Iris pigment epithelial cell (primary cell): ENCODE data around the gene SNAPC4.
"Not testable (repeated sequence)": the region's sequence is repeated elsewhere in the genome, so short reads cannot be mapped to it uniquely, and the experiment has no call there.

Experiments
- DNase-seq: peaks from one replicate; pipeline ENCODE4 v3.0.0-alpha.2; 2011; ENCODE audit warnings: low read depth

The SNAPC4 gene

DNA sequence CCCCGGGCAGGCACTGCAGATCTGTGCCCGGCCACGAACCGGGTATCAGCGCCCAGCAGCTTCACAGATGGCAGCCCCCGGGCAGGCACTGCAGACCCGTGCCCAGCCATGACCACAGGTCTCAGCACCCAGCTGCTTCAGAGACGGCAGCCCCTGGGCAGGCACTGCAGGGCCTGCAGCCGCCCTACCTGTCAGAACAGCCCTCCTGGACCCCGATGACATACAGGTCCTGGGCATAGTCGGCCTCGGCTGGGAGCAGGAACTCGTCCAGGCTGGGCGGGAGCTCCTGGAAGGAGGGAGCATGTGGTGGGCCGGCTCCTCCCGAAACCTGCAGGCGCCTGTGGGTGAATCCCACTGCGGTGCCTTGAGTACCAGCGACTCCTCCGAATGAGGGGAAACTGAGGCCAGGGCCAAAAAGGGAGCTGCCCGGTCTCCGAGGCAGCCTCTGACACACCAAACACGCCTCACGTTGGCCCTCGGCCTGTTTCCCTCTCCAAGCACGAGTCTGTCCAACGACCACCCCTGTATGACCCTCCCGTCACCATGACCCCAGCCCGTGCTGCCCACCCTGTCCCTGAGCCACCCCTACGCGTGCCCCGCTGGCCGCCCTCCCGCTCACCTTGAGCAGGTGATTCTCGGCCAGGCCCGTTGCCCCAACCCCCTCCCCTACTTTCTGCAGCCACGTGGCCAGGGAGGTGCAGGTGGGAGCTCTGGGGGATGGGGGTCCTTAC lies 34.0 kb upstream of the SNAPC4 start:
- no peak for DNase-seq

DNA sequence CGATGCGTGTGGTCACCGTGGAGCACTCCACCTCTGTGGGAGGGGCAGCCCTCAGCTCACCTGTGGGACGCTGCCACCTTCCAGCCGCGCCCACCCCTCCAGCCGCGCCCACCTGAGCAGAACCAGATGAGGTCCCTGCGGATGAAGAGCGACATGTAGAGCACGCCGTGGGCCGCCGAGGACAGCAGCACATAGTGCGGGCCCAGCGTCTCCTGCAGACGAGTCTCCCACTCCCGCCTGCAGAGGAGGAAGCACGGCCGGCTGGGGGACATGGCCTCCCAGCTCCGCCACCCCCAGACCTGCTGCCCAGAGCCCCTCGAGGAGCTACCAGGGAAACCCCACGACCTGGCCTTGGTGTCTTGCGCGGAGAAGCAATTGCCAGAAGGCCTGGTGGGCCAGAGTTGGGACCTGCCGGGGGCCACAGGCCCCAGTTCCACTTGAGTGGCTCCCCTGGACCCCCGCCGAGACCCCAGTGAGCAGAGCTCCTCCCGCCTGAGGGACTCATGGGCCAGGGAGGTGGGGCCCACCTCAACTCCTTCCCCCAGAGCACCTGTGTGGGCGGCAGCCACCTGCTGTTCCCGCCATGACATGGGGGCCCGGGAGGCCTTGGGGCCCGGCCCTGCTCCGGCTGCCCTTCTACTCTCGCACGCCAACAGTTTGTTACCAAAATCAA lies 33.2 kb upstream of the SNAPC4 start:
- DNase-seq, result no peak

DNA sequence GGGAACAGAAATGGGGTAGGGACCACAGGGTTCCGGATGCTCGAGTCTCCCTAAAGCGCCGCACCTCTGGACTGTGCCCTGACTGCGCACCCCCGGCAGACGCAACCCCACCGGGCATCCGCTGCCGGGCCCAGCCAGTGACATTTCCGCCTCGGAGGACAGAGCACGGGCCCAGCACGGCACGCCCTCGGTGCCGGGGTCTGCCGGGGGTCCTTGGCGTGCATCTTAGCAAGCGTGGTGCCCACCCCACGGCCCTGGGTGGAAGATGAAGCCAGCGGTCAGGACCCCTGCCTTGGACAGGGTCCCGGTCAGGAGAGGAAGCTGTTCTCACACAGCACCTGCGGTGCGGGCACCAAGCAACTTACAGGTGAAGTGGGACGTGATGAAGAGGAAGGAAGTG lies 32.6 kb upstream of the SNAPC4 start:
- DNase-seq, result no peak

DNA sequence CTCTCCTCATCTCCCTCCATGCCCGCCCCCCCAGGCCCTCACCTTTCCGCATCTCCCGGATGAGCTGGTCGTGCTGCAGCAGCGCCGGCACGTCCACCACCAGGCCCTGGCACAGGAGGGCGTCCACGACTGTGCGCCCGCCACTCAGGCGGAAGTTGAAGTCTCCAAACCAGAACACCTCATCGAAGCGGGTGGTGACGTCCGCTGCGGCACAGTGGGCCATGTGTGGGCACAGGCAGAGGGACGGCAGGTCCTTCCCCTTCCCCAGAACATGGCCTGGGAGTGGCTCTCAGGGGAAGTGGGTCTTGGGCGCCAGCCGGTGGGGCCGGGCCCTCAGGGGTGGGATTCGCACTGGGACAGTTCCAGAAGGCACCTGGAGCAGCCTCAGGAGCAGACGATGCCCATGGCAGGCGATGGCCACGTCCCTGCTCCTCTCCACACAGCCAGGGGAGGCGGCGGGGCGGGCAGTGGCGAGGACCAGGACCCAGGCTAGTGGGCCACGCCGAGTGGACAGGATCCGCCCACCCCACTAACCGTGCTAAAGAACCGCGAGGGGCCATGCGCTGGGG lies 31.9 kb upstream of the SNAPC4 start:
- DNase-seq, result no peak

DNA sequence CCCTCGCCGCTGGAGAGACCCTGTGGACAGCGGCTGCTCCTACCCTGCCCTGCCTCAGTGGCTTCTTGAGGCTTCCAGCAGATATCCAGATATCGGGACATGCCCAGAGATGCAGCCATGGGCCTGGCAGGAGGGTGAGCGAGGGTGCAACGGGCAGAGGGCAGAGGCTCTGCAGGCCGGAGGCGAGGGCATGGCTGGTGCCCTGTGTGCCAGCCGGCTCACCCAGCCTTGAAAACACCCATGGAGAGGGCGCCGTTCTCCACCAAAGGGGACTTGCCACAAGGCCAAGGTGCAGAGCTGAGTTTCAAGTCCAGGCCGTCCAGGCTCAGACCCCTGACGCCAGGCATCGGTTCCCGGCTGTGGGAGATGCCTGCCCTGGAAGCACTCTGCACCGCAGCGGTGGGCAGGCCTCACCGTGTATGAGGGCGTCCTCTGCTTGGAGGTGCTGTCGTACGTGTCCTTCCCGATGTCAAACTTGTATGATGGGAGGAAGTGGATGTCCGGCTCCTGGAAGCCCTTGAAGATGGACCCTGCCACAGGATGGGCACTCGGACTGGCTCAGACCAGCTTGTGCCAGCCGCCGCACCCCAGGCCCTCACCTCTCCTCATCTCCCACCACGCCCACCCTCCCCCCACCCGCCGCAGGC lies 30.7 kb upstream of the SNAPC4 start:
- no peak for DNase-seq

DNA sequence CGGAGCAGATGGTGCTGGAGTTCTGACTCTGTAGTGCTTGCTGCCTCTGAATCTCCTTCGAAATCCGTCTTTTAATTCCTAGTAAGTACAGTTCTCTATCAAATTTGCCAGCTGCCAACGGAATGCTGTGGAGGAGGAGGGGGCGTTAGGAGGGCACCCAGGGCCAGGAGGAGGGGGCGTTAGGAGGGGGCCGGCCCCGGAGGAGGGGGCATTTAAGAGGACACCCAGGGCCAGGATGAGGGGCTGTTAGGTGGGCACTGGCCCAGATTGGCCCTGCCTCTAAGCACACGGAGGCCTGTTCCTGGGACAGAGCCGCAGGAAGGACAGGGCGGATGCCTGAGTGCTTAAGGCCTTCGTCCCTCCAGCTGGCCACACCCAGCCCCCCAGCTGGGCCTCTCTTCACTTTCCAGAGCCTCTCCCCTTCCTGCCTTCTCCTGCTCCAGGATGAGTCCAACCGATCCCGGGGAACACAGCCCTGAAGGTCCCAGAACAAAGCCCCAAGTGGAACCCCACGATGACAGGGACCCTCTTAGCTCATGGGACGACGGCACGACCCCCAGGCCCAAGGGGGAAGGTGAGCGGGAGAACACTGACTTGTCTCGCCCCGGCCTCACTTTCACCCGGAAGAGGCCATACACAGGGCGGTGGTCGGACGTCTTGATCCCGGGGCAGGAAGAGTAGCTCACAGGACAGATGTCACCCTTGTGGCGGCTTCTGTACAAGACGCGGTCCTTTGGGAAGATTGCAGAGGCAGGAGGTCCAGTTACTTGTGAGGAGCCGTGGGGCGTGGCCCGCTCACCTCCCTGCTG lies 29.9 kb upstream of the SNAPC4 start:
- no peak for DNase-seq

DNA sequence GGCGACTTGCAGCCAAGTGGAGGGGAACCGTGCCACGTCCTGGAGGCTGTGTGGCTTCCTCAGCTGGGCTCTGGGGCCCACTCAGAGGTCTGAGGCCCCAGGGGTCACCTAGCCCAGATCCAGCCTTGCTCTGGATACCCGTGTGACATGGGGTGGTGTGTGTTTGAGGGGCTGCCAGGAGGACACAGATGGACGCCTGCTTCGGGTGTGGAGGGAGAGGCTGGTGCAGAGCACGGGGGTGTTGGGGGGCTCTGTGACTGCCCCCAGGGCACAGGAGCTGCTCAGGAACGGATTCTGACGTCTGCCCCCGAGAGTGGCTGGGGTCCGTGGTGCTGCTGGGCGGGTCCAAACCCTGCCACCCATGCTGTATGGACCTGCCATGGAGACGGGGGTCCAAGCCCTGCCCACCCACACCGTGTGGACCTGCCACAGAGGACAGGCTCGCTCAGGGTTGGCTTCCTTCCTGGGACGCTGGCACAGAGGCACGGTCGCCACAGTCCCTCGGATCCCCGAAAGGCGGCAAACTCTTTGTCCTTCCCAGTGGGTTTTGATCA lies 29.2 kb upstream of the SNAPC4 start:
- no peak for DNase-seq

DNA sequence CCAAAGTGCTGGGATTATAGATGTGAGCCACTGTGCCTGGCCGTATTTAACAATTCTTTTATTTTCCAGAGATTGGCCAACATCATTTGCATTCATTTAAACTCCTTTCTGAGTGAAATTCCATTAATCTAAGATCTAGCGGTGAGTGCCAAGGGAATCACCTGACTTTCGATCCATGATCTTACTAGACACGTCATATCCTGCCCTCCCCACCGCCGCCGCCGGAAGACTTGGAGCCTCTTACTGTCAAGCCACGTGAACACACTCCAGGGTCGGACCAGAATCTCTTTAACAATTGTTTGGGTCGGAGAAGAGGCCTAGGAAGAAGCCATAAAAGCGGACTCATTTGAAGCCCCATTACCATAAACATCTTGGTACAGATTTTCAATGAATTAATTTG lies 26.8 kb upstream of the SNAPC4 start:
- no peak for DNase-seq

DNA sequence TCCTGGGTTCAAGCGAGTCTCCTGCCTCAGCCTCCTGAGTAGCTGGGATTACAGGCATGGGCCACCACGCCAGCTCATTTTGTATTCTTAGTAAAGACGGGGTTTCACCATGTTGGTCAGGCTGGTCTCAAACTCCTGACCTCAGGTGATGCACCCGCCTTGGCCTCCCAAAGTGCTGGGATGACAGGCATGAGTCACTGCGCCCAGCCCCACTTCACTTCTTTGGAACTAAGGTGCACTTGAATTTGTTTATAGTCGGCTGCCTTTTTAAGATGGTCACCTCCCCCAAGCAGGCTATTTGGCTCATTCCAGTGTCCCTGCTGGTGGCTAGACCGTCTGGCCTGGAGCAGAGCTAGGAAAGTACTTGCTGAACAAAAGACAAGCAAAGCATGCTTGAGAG lies 25.4 kb upstream of the SNAPC4 start:
- not testable (repeated sequence) for DNase-seq

DNA sequence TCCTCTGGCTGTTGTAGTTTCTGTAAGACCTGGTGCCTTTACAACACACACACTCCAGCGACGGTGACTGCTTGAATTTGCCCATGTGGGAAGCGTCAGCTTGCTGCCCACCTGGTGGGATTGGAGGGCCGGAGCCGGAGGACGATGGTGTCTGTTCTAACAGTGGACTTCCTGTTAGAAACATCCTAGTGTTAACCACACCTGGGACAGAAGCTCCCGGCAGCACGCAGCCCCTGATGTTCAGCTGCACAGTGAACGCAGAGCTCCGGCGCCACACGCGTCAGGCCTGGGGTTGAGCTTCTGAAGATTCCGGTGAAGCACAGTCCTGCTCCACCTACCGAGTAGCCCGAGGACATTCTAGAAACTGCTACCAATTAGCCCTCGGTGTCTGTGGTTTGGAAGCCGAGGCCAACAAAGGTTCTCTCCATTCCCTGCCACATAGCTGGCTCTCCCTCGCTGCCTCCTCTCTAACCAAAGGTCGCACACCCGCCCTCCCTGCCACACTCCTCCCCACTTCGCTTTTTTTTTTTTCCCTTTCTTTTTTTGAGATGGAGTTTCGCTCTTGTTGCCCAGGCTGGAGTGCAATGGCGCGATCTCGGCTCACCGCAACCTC lies 24.9 kb upstream of the SNAPC4 start:
- DNase-seq, result no peak

DNA sequence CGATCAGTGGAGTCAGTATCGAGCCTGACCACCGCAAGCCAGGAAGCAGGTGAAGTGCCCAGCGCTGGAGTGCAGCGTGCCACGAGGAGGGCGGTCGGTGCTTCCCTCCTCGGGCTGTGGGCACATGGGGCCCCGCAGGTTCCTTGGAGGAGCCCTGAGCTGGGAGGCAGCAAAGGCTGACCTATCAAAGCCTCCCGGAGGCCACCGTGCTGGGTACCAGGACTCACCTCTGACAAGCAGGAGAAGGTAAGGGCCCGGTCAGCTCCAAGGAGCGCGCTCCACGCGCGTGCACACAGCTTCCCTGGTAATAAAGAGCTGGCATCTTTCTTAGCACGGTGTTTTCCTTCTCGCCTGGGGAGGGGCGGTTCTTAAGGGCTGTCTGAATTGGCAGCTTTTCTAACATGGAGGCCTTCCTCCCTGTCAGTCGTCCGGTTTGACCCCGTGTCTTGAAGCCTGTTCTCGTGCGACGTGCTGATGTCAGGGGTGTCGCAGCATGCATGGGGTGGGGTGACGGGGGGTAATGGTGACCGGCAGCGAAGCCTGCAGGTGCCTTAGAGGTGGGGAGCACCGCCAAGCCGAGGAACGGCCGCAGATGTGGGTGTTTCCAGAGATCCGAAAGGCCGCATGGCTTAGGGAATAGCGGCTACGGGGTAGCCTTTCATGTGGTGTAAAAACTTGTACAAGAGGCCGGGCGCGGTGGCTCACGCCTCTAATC lies 23.6 kb upstream of the SNAPC4 start:
- DNase-seq, result no peak

DNA sequence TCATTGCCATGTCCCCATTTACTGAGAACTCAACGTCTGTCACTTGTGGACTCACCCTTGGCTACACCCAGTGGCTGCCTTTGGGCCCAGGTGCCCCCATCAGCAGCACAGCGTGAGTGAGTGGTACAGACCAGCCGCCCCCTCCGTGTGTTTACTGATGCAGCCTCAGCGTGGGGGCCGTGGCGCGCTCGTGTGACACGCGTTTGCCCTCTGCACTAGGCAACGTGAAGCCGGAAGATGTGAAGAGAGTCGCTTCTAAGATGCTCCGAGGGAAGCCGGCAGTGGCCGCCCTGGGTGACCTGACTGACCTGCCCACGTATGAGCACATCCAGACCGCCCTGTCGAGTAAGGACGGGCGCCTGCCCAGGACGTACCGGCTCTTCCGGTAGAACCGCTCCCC lies 22.9 kb upstream of the SNAPC4 start:
- no peak for DNase-seq

DNA sequence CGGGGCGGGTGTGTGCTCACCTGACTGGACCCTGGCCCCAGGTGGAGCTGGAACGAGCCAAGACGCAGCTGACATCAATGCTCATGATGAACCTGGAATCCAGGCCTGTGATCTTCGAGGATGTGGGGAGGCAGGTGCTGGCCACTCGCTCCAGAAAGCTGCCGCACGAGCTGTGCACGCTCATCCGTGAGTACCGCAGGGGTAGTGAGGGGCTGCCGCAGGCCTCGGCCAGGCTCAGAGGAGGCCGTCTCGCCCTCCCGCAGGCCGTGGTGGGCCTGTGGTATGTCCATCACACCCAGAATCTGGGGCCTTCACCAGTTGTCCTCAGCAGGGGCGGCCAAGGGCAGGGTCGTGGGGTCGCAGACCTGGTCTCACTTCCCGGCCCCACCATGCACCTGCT lies 21.8 kb upstream of the SNAPC4 start:
- no peak for DNase-seq

DNA sequence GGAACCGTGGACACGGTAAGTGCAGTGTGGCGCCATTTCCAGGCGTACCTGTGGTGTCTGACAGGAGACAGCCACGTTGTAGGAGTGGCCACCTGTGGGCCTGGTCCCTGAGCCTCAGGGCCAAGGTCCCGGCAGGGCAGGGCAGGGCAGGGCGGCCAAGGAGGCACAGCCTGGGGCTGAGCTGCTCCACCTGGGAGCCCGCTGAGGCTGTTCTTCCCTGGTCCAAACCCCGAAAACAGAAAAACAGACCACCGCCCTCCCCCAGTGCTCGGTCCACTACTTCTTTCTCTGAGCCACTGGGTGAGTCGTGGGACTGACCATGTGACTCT lies 19.1 kb upstream of the SNAPC4 start:
- no peak for DNase-seq

DNA sequence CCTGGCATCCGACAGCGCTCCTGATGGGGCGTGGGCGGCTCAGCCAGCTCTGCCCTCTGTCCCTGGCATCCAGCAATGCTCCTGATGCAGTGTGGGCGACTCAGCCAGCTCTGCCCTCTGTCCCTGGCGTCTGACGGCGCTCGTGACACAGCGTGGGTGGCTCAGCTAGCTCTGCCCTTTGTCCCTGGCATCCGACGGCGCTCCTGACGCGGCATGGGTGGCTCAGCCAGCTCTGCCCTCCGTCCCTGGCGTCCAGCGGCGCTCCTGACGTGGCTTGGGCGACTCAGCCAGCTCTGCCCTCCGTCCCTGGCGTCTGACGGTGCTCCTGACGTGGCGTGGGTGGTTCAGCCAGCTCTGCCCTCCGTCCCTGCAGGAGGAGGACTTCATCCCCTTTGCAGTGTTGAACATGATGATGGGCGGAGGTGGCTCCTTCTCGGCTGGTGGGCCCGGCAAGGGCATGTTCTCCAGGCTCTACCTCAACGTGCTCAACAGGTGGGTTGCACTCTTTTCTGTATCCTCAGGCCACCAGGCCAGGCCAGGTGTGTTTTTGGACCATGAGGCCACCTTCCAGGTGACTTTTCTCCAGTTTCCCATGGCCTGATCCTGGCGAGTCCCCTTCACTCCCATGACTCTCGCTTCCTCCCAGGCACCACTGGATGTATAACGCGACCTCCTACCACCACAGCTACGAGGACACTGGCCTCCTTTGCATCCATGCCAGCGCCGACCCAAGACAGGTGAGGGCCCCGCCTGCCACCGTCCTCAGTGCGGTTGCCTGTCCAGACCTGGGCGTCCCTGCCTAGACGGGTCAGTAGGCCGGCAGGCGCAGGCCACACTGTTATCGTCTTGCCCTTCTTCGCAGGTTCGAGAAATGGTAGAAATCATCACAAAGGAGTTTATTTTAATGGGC lies 18.5 kb upstream of the SNAPC4 start:
- no peak for DNase-seq

DNA sequence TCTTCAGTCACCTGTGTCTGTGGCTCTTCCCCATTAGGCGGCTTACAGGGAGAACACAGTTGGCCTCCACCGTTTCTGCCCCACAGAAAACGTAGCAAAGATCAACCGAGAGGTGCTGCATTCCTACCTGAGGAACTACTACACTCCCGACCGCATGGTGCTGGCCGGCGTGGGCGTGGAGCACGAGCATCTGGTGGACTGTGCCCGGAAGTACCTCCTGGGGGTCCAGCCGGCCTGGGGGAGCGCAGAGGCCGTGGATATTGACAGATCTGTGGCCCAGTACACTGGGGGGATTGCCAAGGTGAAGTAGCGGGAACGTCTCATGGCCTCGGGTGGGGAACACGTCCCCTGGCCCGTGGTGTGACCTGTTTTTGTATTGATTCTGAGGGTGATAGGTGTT lies 16.9 kb upstream of the SNAPC4 start:
- no peak for DNase-seq

DNA sequence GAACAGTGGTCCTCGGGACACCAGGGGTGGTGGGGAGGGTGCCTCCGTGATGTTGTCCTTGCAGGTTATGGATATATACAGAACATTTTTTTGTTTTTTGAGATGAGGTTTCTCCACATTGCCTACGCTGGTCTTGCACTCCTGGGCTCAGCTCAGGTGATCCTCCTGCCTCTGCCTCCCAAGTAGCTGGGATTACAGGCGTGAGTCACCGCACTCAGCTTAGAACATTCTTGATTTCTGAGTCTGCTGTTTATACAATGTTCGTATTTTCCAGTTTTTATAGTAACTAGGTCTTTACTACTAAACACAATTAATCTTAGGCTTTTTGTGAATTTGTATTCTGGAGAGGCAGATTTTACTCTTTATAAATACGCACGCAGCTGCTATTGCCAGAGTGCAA lies 16.5 kb upstream of the SNAPC4 start:
- DNase-seq, result peak; percentile 74

DNA sequence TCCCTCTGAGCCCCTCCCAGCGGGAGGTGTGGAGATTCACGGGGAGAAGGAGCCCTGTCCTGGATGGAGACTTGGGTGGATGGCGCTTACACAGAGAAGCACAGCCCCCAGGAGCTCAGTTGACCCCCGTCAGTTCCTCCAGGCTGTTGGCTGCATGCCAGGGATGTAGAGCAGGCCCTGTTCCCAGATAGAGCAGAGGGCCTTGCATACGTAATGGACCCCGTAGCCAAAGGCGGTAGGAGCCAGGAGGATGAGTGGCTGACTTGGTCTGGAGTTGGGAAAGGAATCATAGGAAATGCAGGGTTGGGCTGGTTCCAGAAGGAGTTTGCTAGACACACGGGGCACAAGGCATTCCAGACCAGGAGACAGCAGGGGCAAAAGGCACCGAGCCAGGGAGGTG lies 13.0 kb upstream of the SNAPC4 start:
- DNase-seq, result no peak

DNA sequence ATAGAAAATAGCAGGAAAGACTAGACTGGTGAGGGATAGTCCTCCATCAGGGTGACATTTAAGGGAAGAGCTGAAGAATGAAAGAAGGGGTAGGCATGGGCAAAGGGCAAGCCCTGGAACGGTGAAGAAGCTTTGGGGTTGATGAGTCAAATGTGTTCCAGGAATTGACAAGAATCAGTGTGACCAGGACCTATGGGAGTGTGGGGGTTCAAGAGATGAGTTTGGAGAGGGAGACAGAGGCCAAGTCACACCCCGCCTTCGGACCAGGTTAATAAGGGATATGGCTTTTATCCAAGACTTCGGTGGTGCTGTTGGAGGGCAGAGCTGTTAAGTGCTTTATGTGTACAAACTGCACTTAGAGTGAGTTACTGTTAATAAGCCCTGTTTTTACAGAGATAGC lies 11.4 kb upstream of the SNAPC4 start:
- no peak for DNase-seq
